CD4-positive, alpha-beta T cell treated with Interleukin-17A for 4 hours (primary cell): Measurements from ENCODE around the gene PJA1.

ENCODE experiments used
- DNase-seq: peaks from one replicate; pipeline ENCODE4 v3.0.0-alpha.2; 2020; ENCODE audit warnings: mixed read lengths

The PJA1 gene

GRCh38 chrX:69140837-69141236 is 24.4 kb downstream of the PJA1 start:
- DNase-seq: no peak

GRCh38 chrX:69139516-69139915 is 25.7 kb downstream of the PJA1 start:
- no peak for DNase-seq

GRCh38 chrX:69138512-69138911 is 26.7 kb downstream of the PJA1 start:
- DNase-seq: no peak

- no peak for DNase-seq
Measured at GRCh38 chrX:69138118-69138390, 27.2 kb downstream of the PJA1 start.

- DNase-seq: no peak
Measured at GRCh38 chrX:69137371-69138117, 27.7 kb downstream of the PJA1 start.

- DNase-seq: no peak
Measured at GRCh38 chrX:69136546-69137331, 28.5 kb downstream of the PJA1 start.

- no peak for DNase-seq
Measured at GRCh38 chrX:69133921-69134542, 31.2 kb downstream of the PJA1 start.

GRCh38 chrX:69131886-69132285 is 33.4 kb downstream of the PJA1 start:
- no peak for DNase-seq

- no peak for DNase-seq
Measured at GRCh38 chrX:69130439-69130838, 34.8 kb downstream of the PJA1 start.

GRCh38 chrX:69128588-69128987 is 36.7 kb downstream of the PJA1 start:
- no peak for DNase-seq

- no peak for DNase-seq
Measured at GRCh38 chrX:69127466-69127865, 37.8 kb downstream of the PJA1 start.

GRCh38 chrX:69126642-69127041 is 38.6 kb downstream of the PJA1 start:
- no peak for DNase-seq

GRCh38 chrX:69125094-69125493 is 40.2 kb downstream of the PJA1 start:
- no peak for DNase-seq

- no peak for DNase-seq
Measured at GRCh38 chrX:69124108-69124507, 41.1 kb downstream of the PJA1 start.

- DNase-seq: no peak
Measured at GRCh38 chrX:69123481-69123880, 41.8 kb downstream of the PJA1 start.

- no peak for DNase-seq
Measured at GRCh38 chrX:69121321-69122000, 43.8 kb downstream of the PJA1 start.

GRCh38 chrX:69120476-69120875 is 44.8 kb downstream of the PJA1 start:
- no peak for DNase-seq

GRCh38 chrX:69119122-69119521 is 46.1 kb downstream of the PJA1 start:
- no peak for DNase-seq

- no peak for DNase-seq
Measured at GRCh38 chrX:69117876-69118526, 47.3 kb downstream of the PJA1 start.

- no peak for DNase-seq
Measured at GRCh38 chrX:69116077-69116476, 49.2 kb downstream of the PJA1 start.

GRCh38 chrX:69113723-69114122 is 51.5 kb downstream of the PJA1 start:
- DNase-seq: no peak
